IMR-90 (cell line): ENCODE data around the gene TMC3. TPM values are rescaled to one million over a fixed set of nuclear protein-coding genes. Genes with fewer than 3 reads are reported as not detected.

Experiments used
- ATAC-seq: fragments of 200-7000 bp; cut with Tn5 transposase; 2 replicates; pipeline ENCODE4 v1.9.1; 2020; ENCODE audit warnings: low read depth, mild to moderate bottlenecking, moderate library complexity
- BruUV-seq: library from RNA; stranded (reverse); fragments of 400-500 nt; replicated peaks from 2 replicates; lab custom pipeline; 2021; lab: Mats Ljungman, UMichigan
- CTCF ChIA-PET: fragments of 300-600 bp; formaldehyde crosslinking; extraction: SDS; loops from one replicate; lab custom pipeline; 2021; ENCODE audit warnings: antibody characterized with exemption; lab: Yijun Ruan, JAX
- POLR2A ChIA-PET: fragments of 300-600 bp; sonication (Branson Sonifier 250); formaldehyde crosslinking; loops from one replicate; lab custom pipeline; 2022; ENCODE audit warnings: antibody characterized with exemption; ENCODE audit not compliant: unreplicated experiment; lab: Charles Lee
- DNase-seq: peaks from one replicate; pipeline ENCODE4 v3.0.0; 2013
- H2AFZ ChIP-seq: replicated peaks from 2 replicates; pipeline ENCODE3; 2013; ENCODE audit warnings: low read length, mild to moderate bottlenecking; ENCODE audit not compliant: poor library complexity
- H2AK5ac ChIP-seq: 2 replicates; pipeline ENCODE4 v1.6.1; 2013; ENCODE audit warnings: low read depth, low read length, inconsistent platforms
- H2AK9ac ChIP-seq: replicated peaks from 2 replicates; pipeline ENCODE3; 2013; ENCODE audit warnings: mild to moderate bottlenecking, low read depth, low read length, moderate library complexity; ENCODE audit not compliant: poor library complexity
- H2BK120ac ChIP-seq: 2 replicates; pipeline ENCODE4 v1.6.1; 2013; ENCODE audit warnings: low read depth, low read length, inconsistent platforms
- H2BK15ac ChIP-seq: 3 replicates; pipeline ENCODE4 v1.6.1; 2013; ENCODE audit warnings: low read depth, low read length, inconsistent platforms
- H2BK20ac ChIP-seq: 2 replicates; pipeline ENCODE4 v1.6.1; 2013; ENCODE audit warnings: low read depth, mild to moderate bottlenecking, inconsistent platforms, low read length, moderate library complexity
- H2BK5ac ChIP-seq: 2 replicates; pipeline ENCODE4 v1.6.1; 2013; ENCODE audit warnings: mild to moderate bottlenecking, low read depth, low read length, inconsistent platforms; ENCODE audit not compliant: poor library complexity, severe bottlenecking
- H3K14ac ChIP-seq: replicated peaks from 2 replicates; pipeline ENCODE4 v1.6.1; 2013; ENCODE audit warnings: low read depth, low read length, inconsistent platforms
- H3K18ac ChIP-seq: 2 replicates; pipeline ENCODE4 v1.6.1; 2013; ENCODE audit warnings: low read depth, low read length, control low read depth
- H3K23ac ChIP-seq: 2 replicates; pipeline ENCODE4 v1.6.1; 2013; ENCODE audit warnings: low read depth, low read length, inconsistent platforms
- H3K27ac ChIP-seq: 2 replicates; pipeline ENCODE4 v1.5.1; 2013; ENCODE audit warnings: mild to moderate bottlenecking, control low read depth, low read length; ENCODE audit not compliant: insufficient read depth
- H3K27me3 ChIP-seq: 2 replicates; pipeline ENCODE4 v1.6.1; 2013; ENCODE audit warnings: low read length; ENCODE audit not compliant: control insufficient read depth, insufficient read depth
- H3K36me3 ChIP-seq: 2 replicates; pipeline ENCODE4 v1.6.1; 2013; ENCODE audit warnings: low read length, mixed read lengths; ENCODE audit not compliant: control insufficient read depth, insufficient read depth
- H3K4ac ChIP-seq: 2 replicates; pipeline ENCODE4 v1.6.1; 2013; ENCODE audit warnings: low read depth, low read length, inconsistent platforms
- H3K4me1 ChIP-seq: 2 replicates; pipeline ENCODE4 v1.6.1; 2013; ENCODE audit warnings: low read length, mixed read lengths; ENCODE audit not compliant: control insufficient read depth, insufficient read depth
- H3K4me2 ChIP-seq: 2 replicates; pipeline ENCODE4 v1.6.1; 2013; ENCODE audit warnings: low read depth, mild to moderate bottlenecking, control low read depth, low read length, moderate library complexity
- H3K4me3 ChIP-seq: 2 replicates; pipeline ENCODE4 v1.5.1; 2013; ENCODE audit warnings: low read depth, mild to moderate bottlenecking, control low read depth, low read length, moderate library complexity; ENCODE audit not compliant: insufficient read depth
- H3K56ac ChIP-seq: 2 replicates; pipeline ENCODE4 v1.6.1; 2013; ENCODE audit warnings: low read length, inconsistent platforms; ENCODE audit not compliant: insufficient read depth; ENCODE audit errors: extremely low read depth
- H3K79me1 ChIP-seq, 2 experiments: 2 replicates each; pipeline ENCODE4 v1.6.1; 2013; ENCODE audit warnings: low read length in 2 of 2, inconsistent platforms in 1 of 2, low read depth in 1 of 2
- H3K9ac ChIP-seq: 2 replicates; pipeline ENCODE4 v1.6.1; 2013; ENCODE audit warnings: low read depth, low read length, control low read depth
- H3K9me1 ChIP-seq: 2 replicates; pipeline ENCODE4 v1.6.1; 2013; ENCODE audit warnings: low read length, inconsistent platforms; ENCODE audit not compliant: insufficient read depth
- H3K9me3 ChIP-seq: 2 replicates; pipeline ENCODE4 v1.6.1; 2013; ENCODE audit warnings: low read length; ENCODE audit not compliant: control insufficient read depth, insufficient read depth
- H4K20me1 ChIP-seq: 2 replicates; pipeline ENCODE4 v1.6.1; 2013; ENCODE audit warnings: low read length, inconsistent platforms; ENCODE audit not compliant: insufficient read depth
- H4K5ac ChIP-seq: 2 replicates; pipeline ENCODE4 v1.6.1; 2013; ENCODE audit warnings: mild to moderate bottlenecking, low read depth, low read length, control low read depth
- H4K8ac ChIP-seq, 2 experiments: 2 replicates each; pipeline ENCODE4 v1.6.1; 2013; ENCODE audit warnings: low read depth in 2 of 2, low read length in 2 of 2, control low read depth in 1 of 2, inconsistent platforms in 1 of 2
- H4K91ac ChIP-seq: 2 replicates; pipeline ENCODE4 v1.6.1; 2013; ENCODE audit warnings: low read depth, low read length, inconsistent platforms; ENCODE audit not compliant: insufficient read depth
- BHLHE40 ChIP-seq: fragments of 150-350 bp; IDR thresholded peaks from 2 replicates; pipeline ENCODE4 v1.6.1; 2016; ENCODE audit warnings: mild to moderate bottlenecking, low read depth, low read length
- CEBPB ChIP-seq: IDR thresholded peaks from 2 replicates; pipeline ENCODE4 v1.6.1; 2012; ENCODE audit warnings: low read depth, low read length, improper control_type of control experiment
- CHD1 ChIP-seq: IDR thresholded peaks from 2 replicates; pipeline ENCODE4 v1.6.1; 2012; ENCODE audit warnings: low read depth, low read length, improper control_type of control experiment
- ELK1 ChIP-seq: fragments of 150-350 bp; IDR thresholded peaks from 2 replicates; pipeline ENCODE4 v1.6.1; 2016; ENCODE audit warnings: low read depth, mild to moderate bottlenecking, low read length, moderate library complexity, borderline replicate concordance
- FOS ChIP-seq: fragments of 150-350 bp; IDR thresholded peaks from 2 replicates; pipeline ENCODE4 v1.6.1; 2016; ENCODE audit warnings: low read depth, low read length
- MAFK ChIP-seq: IDR thresholded peaks from 2 replicates; pipeline ENCODE4 v1.6.1; 2012; ENCODE audit warnings: low read depth, low read length, improper control_type of control experiment
- MAZ ChIP-seq: IDR thresholded peaks from 2 replicates; pipeline ENCODE4 v1.6.1; 2012; ENCODE audit warnings: low read depth, mild to moderate bottlenecking, low read length, improper control_type of control experiment, moderate library complexity, borderline replicate concordance
- MXI1 ChIP-seq: IDR thresholded peaks from 2 replicates; pipeline ENCODE4 v1.6.1; 2012; ENCODE audit warnings: low read depth, mild to moderate bottlenecking, low read length, moderate library complexity, borderline replicate concordance
- NFE2L2 ChIP-seq: fragments of 150-350 bp; IDR thresholded peaks from 2 replicates; pipeline ENCODE4 v1.6.1; 2016; ENCODE audit warnings: low read depth, mild to moderate bottlenecking, low read length
- POLR2A ChIP-seq: IDR thresholded peaks from 2 replicates; pipeline ENCODE4 v1.6.1; 2012; ENCODE audit warnings: mild to moderate bottlenecking, low read depth, low read length
- RAD21 ChIP-seq: IDR thresholded peaks from 2 replicates; pipeline ENCODE4 v1.6.1; 2012; ENCODE audit warnings: low read length, improper control_type of control experiment
- RCOR1 ChIP-seq: IDR thresholded peaks from 2 replicates; pipeline ENCODE4 v1.6.1; 2012; ENCODE audit warnings: mild to moderate bottlenecking, low read length, improper control_type of control experiment; ENCODE audit not compliant: insufficient replicate concordance
- SMC3 ChIP-seq: fragments of 150-350 bp; IDR thresholded peaks from 2 replicates; pipeline ENCODE4 v1.6.1; 2016; ENCODE audit warnings: low read depth, mild to moderate bottlenecking, antibody characterized with exemption, low read length, moderate library complexity
- WGBS, 2 experiments: methylation state at CpG; one replicate each; pipeline versions ENCODE4 v1.1.5 to v1.1.7; 2013; ENCODE audit warnings: missing lambda C conversion rate in 2 of 2; ENCODE audit not compliant: insufficient read length in 1 of 2; ENCODE audit errors: extremely low coverage in 2 of 2; 5-methylcytosine and 5-hydroxymethylcytosine counted together
- dilution Hi-C: fragments of 300-500 bp; cut with HindIII; formaldehyde crosslinking; loops from one replicate; pipeline ENCODE4 v1.14.3; 2018; ENCODE audit warnings: low sequenced_read_pairs; ENCODE audit not compliant: unreplicated experiment
- in situ Hi-C: fragments of 300-500 bp; cut with MboI; formaldehyde crosslinking; loops from 3 replicates; pipeline ENCODE4 v1.14.3; 2019; ENCODE audit warnings: low sequenced_read_pairs, inconsistent platforms, mixed read lengths
- intact Hi-C: fragments of 100-400 bp; cut with micrococcal nuclease; formaldehyde crosslinking; loops from 2 replicates; pipeline ENCODE4 v1.10.0; 2022
- polyA plus RNA-seq, 3 experiments: library from polyadenylated mRNA; depleted of rRNA; stranded (reverse); fragments of >200 nt; gene quantifications; 2 replicates each; pipeline ENCODE4 v1.2.3, GENCODE V29; 2012; ENCODE audit warnings: low replicate concordance in 1 of 3
- total RNA-seq: library from RNA; depleted of rRNA; stranded (reverse); fragments of >200 nt; gene quantifications from 2 replicates; pipeline ENCODE4 v1.2.3, GENCODE V29; 2012
- TF ChIP-seq, protein P1 (sequence below): fragments of 150-350 bp; IDR thresholded peaks from 2 replicates; pipeline ENCODE4 v1.6.1; 2017; ENCODE audit warnings: mild to moderate bottlenecking, antibody characterized with exemption, low read length, low read depth
- TF ChIP-seq, protein P2 (sequence below): conservative IDR thresholded peaks from 2 replicates; pipeline ENCODE4 v1.5.1; 2012; ENCODE audit warnings: mild to moderate bottlenecking, low read depth, low read length, improper control_type of control experiment

The TMC3 gene
- total and polyA plus RNA-seq, 2 of the 4 experiments (the other 2 are of a cell fraction): not detected

- H3K14ac ChIP-seq: no peak overlapping the region
- CTCF ChIA-PET: interaction anchor here (1.2 kb wide), 1 partner anchor 10 kb away, joined by 3 read pairs; no protein-coding TSS in a partner anchor
These were observed 26.1 kb downstream of the TMC3 start for GRCh38 chr15:81347910-81348309.

More at GRCh38 chr15:81347910-81348309, 26.1 kb downstream of the TMC3 start:
- no TSS peak for BruUV-seq
- Histone ChIP-seq H3K4me1 (no peaks in the 10 kb centered on the region), H2AFZ (no peak overlapping the region), H3K9me3 (no peaks in the 10 kb centered on the region), H3K18ac (no peak overlapping the region), H3K79me1 (no peaks in the 10 kb centered on the region), H3K56ac (no peak overlapping the region), H4K5ac (no peak overlapping the region), H2BK20ac (no peak overlapping the region), H3K9ac (no peak overlapping the region), H2AK9ac (no peak overlapping the region), H2BK120ac (no peak overlapping the region), H4K91ac (no peak overlapping the region), H4K8ac (no peak overlapping the region), H3K4me3 (no peak overlapping the region), H3K27me3 (no peaks in the 10 kb centered on the region; the same call in 1 of the 2 replicates), H3K4ac (no peak overlapping the region), H2AK5ac (no peak overlapping the region), H4K20me1 (no peaks in the 10 kb centered on the region), H3K27ac (no peak overlapping the region), H3K4me2 (no peak overlapping the region), H2BK15ac (no peak overlapping the region), H3K36me3 (no peaks in the 10 kb centered on the region), H3K9me1 (no peaks in the 10 kb centered on the region), H2BK5ac (no peak overlapping the region), H3K23ac (no peak overlapping the region)
- in situ Hi-C loops: loop anchor here (10.0 kb wide), 1 partner anchor 47 kb away; no protein-coding TSS in a partner anchor
- dilution Hi-C loops: no loop called here
- TF ChIP-seq ELK1 (no peak), MXI1 (no peak), BHLHE40 (no peak), CEBPB (no peak), CHD1 (no peak), RAD21 (no peak), RCOR1 (no peak), POLR2A (no peak), MAFK (no peak), NFE2L2 (no peak), FOS (no peak), MAZ (no peak), SMC3 (no peak)
- TF ChIP-seq, protein P1, sequence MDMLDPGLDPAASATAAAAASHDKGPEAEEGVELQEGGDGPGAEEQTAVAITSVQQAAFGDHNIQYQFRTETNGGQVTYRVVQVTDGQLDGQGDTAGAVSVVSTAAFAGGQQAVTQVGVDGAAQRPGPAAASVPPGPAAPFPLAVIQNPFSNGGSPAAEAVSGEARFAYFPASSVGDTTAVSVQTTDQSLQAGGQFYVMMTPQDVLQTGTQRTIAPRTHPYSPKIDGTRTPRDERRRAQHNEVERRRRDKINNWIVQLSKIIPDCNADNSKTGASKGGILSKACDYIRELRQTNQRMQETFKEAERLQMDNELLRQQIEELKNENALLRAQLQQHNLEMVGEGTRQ: no peak
- TF ChIP-seq, protein P2, sequence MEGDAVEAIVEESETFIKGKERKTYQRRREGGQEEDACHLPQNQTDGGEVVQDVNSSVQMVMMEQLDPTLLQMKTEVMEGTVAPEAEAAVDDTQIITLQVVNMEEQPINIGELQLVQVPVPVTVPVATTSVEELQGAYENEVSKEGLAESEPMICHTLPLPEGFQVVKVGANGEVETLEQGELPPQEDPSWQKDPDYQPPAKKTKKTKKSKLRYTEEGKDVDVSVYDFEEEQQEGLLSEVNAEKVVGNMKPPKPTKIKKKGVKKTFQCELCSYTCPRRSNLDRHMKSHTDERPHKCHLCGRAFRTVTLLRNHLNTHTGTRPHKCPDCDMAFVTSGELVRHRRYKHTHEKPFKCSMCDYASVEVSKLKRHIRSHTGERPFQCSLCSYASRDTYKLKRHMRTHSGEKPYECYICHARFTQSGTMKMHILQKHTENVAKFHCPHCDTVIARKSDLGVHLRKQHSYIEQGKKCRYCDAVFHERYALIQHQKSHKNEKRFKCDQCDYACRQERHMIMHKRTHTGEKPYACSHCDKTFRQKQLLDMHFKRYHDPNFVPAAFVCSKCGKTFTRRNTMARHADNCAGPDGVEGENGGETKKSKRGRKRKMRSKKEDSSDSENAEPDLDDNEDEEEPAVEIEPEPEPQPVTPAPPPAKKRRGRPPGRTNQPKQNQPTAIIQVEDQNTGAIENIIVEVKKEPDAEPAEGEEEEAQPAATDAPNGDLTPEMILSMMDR: no peak
- intact Hi-C loops: no loop called here
- 100% methylated on average over 1 of the region's 4 CpGs; no CpG with 5 or more reads in 1 of the 2 experiments for WGBS, 2 experiments
- ATAC-seq (no peak), DNase-seq (no peak)
- POLR2A ChIA-PET: no interaction called here
